PC-9 (cell line): ENCODE measurements around the gene PDE7B. TPM values are rescaled to one million over a fixed set of nuclear protein-coding genes. Genes with fewer than 3 reads are reported as not detected.

Experiments used
- BruUV-seq: library from RNA; stranded (reverse); fragments of 400-500 nt; replicated peaks from 2 replicates; lab custom pipeline; 2021; lab: Mats Ljungman, UMichigan
- CTCF ChIA-PET: fragments of 300-600 bp; sonication (Branson Sonifier 250); formaldehyde crosslinking; loops from one replicate; lab custom pipeline; 2022; ENCODE audit warnings: antibody characterized with exemption; lab: Charles Lee
- POLR2A ChIA-PET: fragments of 300-600 bp; sonication (Branson Sonifier 250); formaldehyde crosslinking; loops from one replicate; lab custom pipeline; 2022; ENCODE audit warnings: antibody characterized with exemption; ENCODE audit not compliant: unreplicated experiment; lab: Charles Lee
- DNase-seq, 2 experiments: peaks; one replicate each; pipeline versions ENCODE4 v3.0.0 to v3.0.0-alpha.2; 2015 to 2022; ENCODE audit warnings: mixed read lengths in 1 of 2
- H2AFZ ChIP-seq: fragments of 200-600 bp; sonication (generic); 2 replicates; pipeline ENCODE4 v1.8.1; 2017; ENCODE audit warnings: antibody characterized with exemption
- H3F3A ChIP-seq: fragments of 200-600 bp; sonication (generic); 2 replicates; pipeline ENCODE4 v1.8.1; 2017; ENCODE audit warnings: antibody characterized with exemption, mild to moderate bottlenecking, low read depth; ENCODE audit not compliant: insufficient read depth
- H3K27ac ChIP-seq: fragments of 200-600 bp; sonication (generic); 2 replicates; pipeline ENCODE4 v1.6.1; 2016; ENCODE audit warnings: mixed run types
- H3K27me3 ChIP-seq: fragments of 200-600 bp; sonication (generic); 2 replicates; pipeline ENCODE4 v1.6.1; 2016; ENCODE audit warnings: low read depth, mixed run types; ENCODE audit not compliant: insufficient read depth
- H3K36me3 ChIP-seq: fragments of 200-600 bp; sonication (generic); 2 replicates; pipeline ENCODE4 v1.6.1; 2016; ENCODE audit warnings: low read depth, mixed run types
- H3K4me1 ChIP-seq: fragments of 200-600 bp; sonication (generic); replicated peaks from 2 replicates; pipeline ENCODE4 v1.6.1; 2016; ENCODE audit warnings: mixed run types; ENCODE audit not compliant: insufficient read depth
- H3K4me2 ChIP-seq: fragments of 200-600 bp; sonication (generic); 2 replicates; pipeline ENCODE4 v1.6.1; 2017; ENCODE audit warnings: mixed run types
- H3K4me3 ChIP-seq: fragments of 200-600 bp; sonication (generic); 2 replicates; pipeline ENCODE4 v1.6.1; 2016; ENCODE audit warnings: mixed run types
- H3K79me2 ChIP-seq: fragments of 200-600 bp; sonication (generic); 2 replicates; pipeline ENCODE4 v1.6.1; 2017; ENCODE audit warnings: low read depth, mixed run types
- H3K9me2 ChIP-seq: fragments of 200-600 bp; sonication (generic); 2 replicates; pipeline ENCODE4 v1.8.1; 2017; ENCODE audit warnings: mild to moderate bottlenecking; ENCODE audit not compliant: insufficient read depth
- H3K9me3 ChIP-seq: fragments of 200-600 bp; sonication (generic); 2 replicates; pipeline ENCODE4 v1.8.1; 2016; ENCODE audit warnings: low read depth; ENCODE audit not compliant: insufficient read depth
- H4K20me1 ChIP-seq: fragments of 200-600 bp; sonication (generic); 2 replicates; pipeline ENCODE4 v1.8.1; 2017; ENCODE audit not compliant: insufficient read depth
- EZH2 ChIP-seq: fragments of 200-600 bp; sonication (generic); IDR thresholded peaks from 2 replicates; pipeline ENCODE4 v1.8.0; 2017; ENCODE audit warnings: antibody characterized with exemption, low read depth
- intact Hi-C: fragments of 100-400 bp; cut with micrococcal nuclease; formaldehyde crosslinking; loops from one replicate; pipeline ENCODE4 v1.10.0; 2022; ENCODE audit not compliant: unreplicated experiment
- total RNA-seq: library from RNA; stranded (reverse); gene quantifications from 2 replicates; pipeline ENCODE4 v1.2.3, GENCODE V29; 2021
- TF ChIP-seq, protein P1 (sequence below): fragments of 200-600 bp; sonication (generic); conservative IDR thresholded peaks from 2 replicates; pipeline ENCODE4 v1.6.1; 2017; ENCODE audit warnings: mixed run types, antibody characterized with exemption, mild to moderate bottlenecking, moderate library complexity

Gene PDE7B
- total RNA-seq, 1 experiment from 2014 or later, result 0.31 TPM

GRCh38 chr6:136030131-136030530 lies 178.6 kb downstream of the PDE7B start:
- H4K20me1 ChIP-seq, result no peaks in the 10 kb centered on the region
- H3K9me2 ChIP-seq, result no peaks in the 10 kb centered on the region
- BruUV-seq, result no TSS peak
- H3F3A ChIP-seq, result no peaks in the 10 kb centered on the region
- H3K27me3 ChIP-seq, result no peaks in the 10 kb centered on the region
- H3K27ac ChIP-seq, result no peak overlapping the region
- no peak for DNase-seq
- H3K9me3 ChIP-seq, result no peaks in the 10 kb centered on the region
- H3K4me2 ChIP-seq, result no peak overlapping the region
- no peak overlapping the region for H2AFZ ChIP-seq
- TF ChIP-seq EZH2, result no peak
- TF ChIP-seq, protein P1, sequence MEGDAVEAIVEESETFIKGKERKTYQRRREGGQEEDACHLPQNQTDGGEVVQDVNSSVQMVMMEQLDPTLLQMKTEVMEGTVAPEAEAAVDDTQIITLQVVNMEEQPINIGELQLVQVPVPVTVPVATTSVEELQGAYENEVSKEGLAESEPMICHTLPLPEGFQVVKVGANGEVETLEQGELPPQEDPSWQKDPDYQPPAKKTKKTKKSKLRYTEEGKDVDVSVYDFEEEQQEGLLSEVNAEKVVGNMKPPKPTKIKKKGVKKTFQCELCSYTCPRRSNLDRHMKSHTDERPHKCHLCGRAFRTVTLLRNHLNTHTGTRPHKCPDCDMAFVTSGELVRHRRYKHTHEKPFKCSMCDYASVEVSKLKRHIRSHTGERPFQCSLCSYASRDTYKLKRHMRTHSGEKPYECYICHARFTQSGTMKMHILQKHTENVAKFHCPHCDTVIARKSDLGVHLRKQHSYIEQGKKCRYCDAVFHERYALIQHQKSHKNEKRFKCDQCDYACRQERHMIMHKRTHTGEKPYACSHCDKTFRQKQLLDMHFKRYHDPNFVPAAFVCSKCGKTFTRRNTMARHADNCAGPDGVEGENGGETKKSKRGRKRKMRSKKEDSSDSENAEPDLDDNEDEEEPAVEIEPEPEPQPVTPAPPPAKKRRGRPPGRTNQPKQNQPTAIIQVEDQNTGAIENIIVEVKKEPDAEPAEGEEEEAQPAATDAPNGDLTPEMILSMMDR, result no peak
- intact Hi-C loops, result no loop called here
- ChIA-PET CTCF (no interaction called here), POLR2A (interaction anchor here (0.6 kb wide), 1 partner anchor 8 kb away, joined by 9 read pairs; no protein-coding TSS in a partner anchor)
- H3K4me3 ChIP-seq, result no peak overlapping the region
- H3K36me3 ChIP-seq, result no peaks in the 10 kb centered on the region
- no peaks in the 10 kb centered on the region for H3K4me1 ChIP-seq
- no peaks in the 10 kb centered on the region for H3K79me2 ChIP-seq

DNA sequence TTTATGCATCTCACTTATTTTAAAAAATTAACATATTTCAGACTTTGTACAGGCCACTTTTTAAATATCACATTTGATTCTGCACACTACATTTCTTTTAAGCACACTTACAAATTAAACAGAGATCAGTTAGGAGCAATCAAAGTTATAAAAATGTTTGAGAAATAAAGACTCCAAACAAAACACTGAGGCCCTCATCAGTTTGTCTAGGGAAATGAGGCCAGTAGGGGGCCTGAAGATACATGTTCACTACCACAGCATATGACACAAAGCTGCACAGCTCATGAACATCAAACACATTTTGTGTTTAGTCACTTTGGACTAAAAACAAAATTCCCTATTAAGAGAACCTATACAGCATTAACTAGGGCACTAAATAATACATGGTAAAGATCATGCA lies 180.5 kb downstream of the PDE7B start:
- Histone ChIP-seq H3F3A (no peaks in the 10 kb centered on the region), H3K9me2 (no peaks in the 10 kb centered on the region), H3K27ac (no peak overlapping the region), H2AFZ (no peak overlapping the region), H3K4me2 (no peak overlapping the region), H3K4me3 (no peak overlapping the region), H3K27me3 (no peaks in the 10 kb centered on the region), H3K79me2 (no peaks in the 10 kb centered on the region), H3K4me1 (no peaks in the 10 kb centered on the region), H3K9me3 (no peaks in the 10 kb centered on the region), H4K20me1 (no peaks in the 10 kb centered on the region), H3K36me3 (no peaks in the 10 kb centered on the region)
- intact Hi-C loops, result no loop called here
- no peak for TF ChIP-seq EZH2
- TF ChIP-seq, protein P1, result peak; percentile 59
- DNase-seq, result no peak
- POLR2A ChIA-PET, result interaction anchor here (0.5 kb wide), 1 partner anchor 316 kb away, joined by 3 read pairs; no protein-coding TSS in a partner anchor
- CTCF ChIA-PET, result no interaction called here
- BruUV-seq, result no TSS peak

DNA sequence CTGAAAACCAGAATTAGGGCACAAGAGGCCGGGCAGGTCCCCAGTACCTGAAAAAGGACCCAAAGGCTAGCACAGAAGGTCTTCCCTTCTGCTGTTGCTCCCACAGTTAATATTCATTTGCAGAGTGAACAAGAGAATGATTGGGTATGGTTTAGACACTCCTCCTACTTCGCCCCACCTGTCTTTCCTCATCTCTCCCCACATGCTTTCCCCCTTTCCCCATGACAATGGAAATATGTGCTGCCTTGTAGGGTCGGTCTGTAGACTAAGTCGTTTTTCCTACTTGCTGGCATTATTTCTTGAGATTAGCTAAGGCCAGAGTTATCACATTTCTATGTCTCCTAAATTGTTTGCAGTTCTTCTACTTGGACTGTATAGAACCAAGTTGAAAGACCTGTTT lies 181.9 kb downstream of the PDE7B start:
- POLR2A ChIA-PET, result no interaction called here
- Histone ChIP-seq H3K79me2 (no peaks in the 10 kb centered on the region), H3K4me1 (no peaks in the 10 kb centered on the region), H3F3A (no peaks in the 10 kb centered on the region), H2AFZ (no peak overlapping the region), H3K9me2 (no peaks in the 10 kb centered on the region), H3K4me2 (no peak overlapping the region), H4K20me1 (no peaks in the 10 kb centered on the region), H3K27ac (no peak overlapping the region), H3K4me3 (no peak overlapping the region), H3K36me3 (no peaks in the 10 kb centered on the region), H3K9me3 (no peaks in the 10 kb centered on the region), H3K27me3 (no peaks in the 10 kb centered on the region)
- intact Hi-C loops, result no loop called here
- TF ChIP-seq, protein P1, result no peak
- no peak for TF ChIP-seq EZH2
- CTCF ChIA-PET, result no interaction called here
- no TSS peak for BruUV-seq
- no peak for DNase-seq
